HG03565 (cell line): ENCODE results near the gene ELANE.
"Not testable (repeated sequence)": the region's sequence is repeated elsewhere in the genome, so short reads cannot be mapped to it uniquely, and the experiment has no call there.

Experiments
- ATAC-seq: cut with Tn5 transposase; IDR thresholded peaks from one replicate; pipeline ENCODE4 v1.9.1; 2021; ENCODE audit warnings: mild to moderate bottlenecking, moderate library complexity; ENCODE audit not compliant: unreplicated experiment

The ELANE gene

DNA sequence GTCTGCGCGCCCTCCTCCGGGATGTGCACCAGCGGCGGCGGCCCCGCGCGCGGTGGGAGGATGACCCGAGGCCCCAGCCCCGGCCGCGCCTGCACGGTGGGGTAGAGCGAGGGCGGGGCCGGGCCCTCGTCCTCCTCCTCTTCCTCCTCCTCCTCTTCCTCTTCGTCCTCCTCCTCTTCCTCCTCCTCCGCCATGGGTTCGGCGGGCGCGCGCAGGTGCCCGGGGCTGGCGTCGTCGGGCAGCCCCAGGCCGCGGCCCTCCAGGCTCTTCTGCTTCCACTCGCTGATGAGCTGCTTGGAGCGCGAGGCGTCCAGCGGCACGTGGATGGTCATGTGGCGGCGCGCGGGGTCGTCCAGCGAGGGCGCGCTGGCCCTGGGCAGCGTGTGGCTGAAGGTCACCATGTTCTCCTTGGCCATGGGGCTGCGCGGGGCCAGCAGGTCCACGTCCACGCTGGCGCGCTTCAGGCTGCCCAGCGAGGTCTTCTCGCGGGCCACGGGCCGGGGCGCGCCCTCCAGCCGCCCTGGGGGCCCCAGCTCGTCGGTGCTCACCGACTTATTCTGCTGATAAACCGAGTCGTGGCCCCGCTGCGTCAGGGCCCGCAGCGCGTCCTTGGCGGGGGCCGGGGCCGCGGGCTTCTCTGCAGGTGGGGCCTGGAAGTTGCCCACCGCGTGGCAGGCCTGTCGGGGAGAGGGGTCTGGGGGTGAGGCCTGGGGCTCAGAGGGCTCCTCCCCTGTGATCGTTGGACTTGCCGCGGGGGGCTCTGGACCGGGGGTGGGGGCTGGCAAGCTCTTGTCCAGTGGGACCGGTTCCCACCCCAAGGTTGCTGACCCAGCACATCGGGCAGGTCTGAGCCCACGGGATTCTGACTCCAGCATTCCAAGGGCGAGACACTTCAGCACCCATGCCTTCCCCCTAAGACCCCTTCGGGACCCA is 38.6 kb upstream of the ELANE start:
- ATAC-seq, result no peak

GRCh38 chr19:814152-815078 is 37.7 kb upstream of the ELANE start:
- ATAC-seq, result no peak

- ATAC-seq, result no peak
These were observed 36.9 kb upstream of the ELANE start for GRCh38 chr19:815079-815774.

- ATAC-seq, result no peak
These were observed 36.2 kb upstream of the ELANE start for GRCh38 chr19:815775-816499.

GRCh38 chr19:816500-816857 is 35.6 kb upstream of the ELANE start:
- no peak for ATAC-seq

DNA sequence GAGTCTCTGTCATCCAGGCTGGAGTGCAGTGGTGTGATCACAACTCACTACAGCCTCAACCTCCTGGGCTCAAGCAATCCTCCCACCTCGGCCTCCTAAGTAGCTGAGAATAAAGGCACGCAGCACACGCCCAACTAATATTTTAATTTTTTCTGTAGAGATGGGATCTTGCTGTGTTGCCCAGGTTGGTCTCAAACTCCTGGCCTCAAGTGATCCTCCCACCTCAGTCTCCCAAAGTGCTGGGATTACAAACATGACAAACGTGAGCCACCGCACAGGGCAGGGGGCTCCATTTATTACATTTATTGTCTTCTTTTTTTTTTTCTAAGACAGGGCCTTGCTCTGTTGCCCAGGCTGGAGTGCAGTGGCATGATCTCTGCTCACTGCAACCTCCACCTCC is 31.9 kb upstream of the ELANE start:
- not testable (repeated sequence) for ATAC-seq

DNA sequence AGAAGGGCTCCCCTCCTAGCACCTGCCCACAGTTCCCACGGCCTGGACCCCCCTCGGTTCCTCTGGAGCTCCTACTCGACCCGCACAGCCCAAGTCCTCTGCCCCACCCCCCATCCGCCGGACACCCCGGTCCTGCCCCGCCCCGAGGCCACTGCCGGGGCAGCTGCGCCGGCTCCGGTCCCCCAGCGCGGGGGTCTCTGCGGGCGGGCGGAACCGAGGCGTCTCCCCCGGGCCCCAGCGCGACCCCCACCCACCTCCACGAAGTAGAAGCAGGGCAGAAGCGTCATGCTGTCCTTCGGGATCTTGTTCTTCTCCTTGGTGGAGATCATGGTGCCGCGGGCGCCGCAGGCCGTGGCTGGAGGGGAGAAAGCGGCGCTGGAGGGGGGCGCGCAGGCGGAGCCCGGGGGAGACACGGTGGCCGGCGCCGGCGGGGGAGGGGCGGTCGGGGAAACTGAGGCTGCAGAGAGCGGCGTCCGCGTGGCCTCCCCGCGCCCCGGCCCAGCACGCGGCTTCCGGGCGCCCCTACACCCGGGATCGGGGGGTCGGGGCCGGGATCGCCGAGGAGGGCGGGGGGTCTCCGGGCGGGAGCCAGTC is 30.8 kb upstream of the ELANE start:
- no peak for ATAC-seq

DNA sequence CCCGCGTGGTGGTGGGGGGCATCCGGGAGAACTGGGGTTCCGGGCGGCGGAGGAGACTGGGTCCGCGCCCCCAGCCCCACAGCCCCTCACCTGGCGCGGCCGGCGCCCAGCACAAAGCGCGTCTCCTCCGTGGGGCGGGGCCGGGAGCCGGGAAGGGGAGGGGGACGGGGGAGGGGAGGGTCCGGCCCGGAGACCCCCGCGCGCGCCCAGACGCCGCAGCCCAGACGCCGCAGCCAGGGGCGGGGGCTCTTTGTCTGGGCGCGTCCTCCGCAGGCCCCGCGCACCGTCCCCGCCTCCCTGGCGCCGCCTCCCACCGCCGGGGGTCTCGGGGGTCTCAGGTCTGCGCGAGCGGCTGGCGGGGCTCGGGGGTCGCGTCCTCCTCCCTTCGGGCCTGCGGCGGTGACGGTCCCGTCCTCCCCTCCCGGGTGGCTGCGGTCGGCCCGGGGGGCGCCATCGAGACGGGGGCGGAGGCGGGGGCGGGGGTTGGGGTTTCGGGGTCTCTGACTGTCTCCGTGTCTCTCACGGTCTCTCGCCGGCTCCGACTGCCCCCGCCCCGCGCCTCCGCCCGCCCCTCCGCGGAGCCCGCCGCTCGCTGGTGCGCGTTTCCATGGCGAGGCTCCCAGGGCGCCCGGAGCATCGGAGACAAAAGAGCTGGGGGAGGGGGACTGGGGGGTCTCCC is 30.1 kb upstream of the ELANE start, which contains the start of gene PLPPR3:
PLPPR3 (minus strand) TSS at position 131 of the 679 bp plus-strand sequence. CDS start 396 bp downstream, outside the sequence.
- ATAC-seq, result no peak

- ATAC-seq, result no peak
These were observed 28.5 kb upstream of the ELANE start for GRCh38 chr19:823565-824121.

DNA sequence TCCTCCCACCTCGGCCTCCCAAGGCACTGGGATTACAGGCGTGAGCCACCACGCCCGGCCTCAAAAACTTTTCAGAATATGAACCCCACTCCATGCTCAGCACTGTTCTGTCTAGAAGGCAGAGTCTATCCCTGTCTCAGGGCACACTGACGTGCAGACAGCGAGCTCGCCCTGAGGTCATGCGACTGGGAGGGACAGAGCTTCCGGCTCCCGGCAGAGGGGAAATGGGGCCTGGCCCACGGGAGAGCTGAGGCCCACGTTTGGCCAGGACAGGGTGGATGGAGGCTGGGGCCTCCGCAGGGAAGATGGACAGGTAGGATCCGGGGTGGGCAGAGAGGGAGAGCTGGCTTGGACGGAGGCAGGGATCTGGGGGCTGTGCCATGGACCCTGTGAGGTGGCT is 27.2 kb upstream of the ELANE start:
- no peak for ATAC-seq

- ATAC-seq, result no peak
These were observed 26.0 kb upstream of the ELANE start for GRCh38 chr19:825897-826644.

- ATAC-seq, result no peak
These were observed 24.8 kb upstream of the ELANE start for GRCh38 chr19:827314-827709.

- ATAC-seq, result no peak
These were observed 24.3 kb upstream of the ELANE start, which contains the start of gene AZU1 for GRCh38 chr19:827710-828321. AZU1 (plus strand) TSS chr19:827837; CDS start chr19:827847, 10 bp downstream.

DNA sequence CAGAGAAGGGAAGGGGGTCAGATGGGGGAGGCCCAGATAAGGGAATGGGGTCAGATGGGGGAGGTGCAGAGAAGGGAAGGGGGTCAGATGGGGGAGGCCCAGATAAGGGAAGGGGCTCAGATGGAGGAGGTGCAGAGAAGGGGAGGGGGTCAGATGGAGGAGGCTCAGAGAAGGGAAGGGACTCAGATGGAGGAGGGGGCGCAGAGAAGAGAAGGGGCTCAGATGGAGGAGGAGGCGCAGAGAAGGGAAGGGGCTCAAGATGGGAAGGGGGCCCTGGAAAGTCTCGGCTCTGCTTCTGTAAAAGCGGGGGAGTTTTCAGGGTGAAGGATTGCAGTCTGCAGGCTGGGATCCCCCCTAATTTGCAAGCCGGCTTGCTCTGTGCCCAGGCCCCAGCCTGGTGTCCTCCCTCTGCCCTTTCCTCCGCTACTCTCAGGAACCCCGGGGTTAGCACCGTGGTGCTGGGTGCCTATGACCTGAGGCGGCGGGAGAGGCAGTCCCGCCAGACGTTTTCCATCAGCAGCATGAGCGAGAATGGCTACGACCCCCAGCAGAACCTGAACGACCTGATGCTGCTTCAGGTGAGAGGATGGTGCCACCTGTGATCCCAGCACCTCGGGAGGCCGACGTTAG is 22.9 kb upstream of the ELANE start:
- no peak for ATAC-seq

GRCh38 chr19:831407-832369 is 20.4 kb upstream of the ELANE start:
- ATAC-seq, result no peak

- no peak for ATAC-seq
These were observed 17.9 kb upstream of the ELANE start for GRCh38 chr19:834216-834615.
